ENCODE measurements around the gene EIF1AD.

GRCh38 chr11:66045177-66045639 is 43.3 kb upstream of the EIF1AD start:
- TF ChIP-seq CTCF (IDR thresholded peaks at IDR 0.05): peak; percentile 76 to 95 (median 92)
- TF ChIP-seq POLR2A (IDR thresholded peaks at IDR 0.05): no peak
